ENCODE data around the gene LUC7L2. TPM values are rescaled to one million over a fixed set of nuclear protein-coding genes. Genes with fewer than 3 reads are reported as not detected.
"Not testable (repeated sequence)": the region's sequence is repeated elsewhere in the genome, so short reads cannot be mapped to it uniquely, and the experiment has no call there.

LUC7L2 gene
- total and polyA plus RNA-seq, 8 donors: 20.5 to 133 (median 60.6) TPM

DNA sequence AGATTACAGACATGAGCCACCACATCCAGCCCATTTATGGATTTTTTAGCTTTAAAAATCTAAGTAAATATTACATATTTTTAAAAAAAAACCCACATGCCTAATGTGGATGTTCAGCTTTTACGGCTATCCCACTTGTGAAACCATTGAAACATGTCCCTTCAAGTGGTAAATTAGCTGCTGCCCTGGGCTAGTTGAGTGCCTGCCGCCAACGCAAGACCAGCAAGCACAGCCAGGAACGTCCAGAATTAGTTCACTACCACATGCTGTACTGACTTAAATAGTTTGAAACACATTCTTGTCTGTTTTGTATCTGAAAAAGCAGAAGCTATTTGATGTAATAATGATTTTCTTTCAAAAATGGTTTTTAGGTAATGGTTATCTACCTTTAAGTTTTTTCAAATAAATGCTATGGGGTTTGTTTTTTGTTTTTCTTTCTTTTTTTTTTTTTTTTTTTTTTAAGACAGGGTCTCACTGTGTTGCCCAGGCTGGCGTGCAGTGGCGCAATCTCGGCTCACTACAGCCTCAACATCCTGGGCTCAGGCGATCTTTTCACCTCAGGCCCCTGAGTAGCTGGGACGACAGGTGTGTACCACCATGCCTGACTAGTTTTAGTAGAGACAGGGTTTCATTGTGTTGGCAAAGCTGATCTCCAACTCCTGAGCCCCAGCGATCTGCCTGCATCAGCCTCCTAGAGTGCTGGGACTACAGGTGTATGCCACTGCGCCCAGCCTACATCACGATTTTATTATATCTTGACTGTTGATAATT is 66.7 kb downstream of the LUC7L2 start:
- WGBS, 5 donors: 91 to 93% (median 92%) methylated on average over 12 of the region's 12 CpGs
- no peaks in the 10 kb centered on the region for H3K27me3 ChIP-seq
- intact Hi-C loops (cut with DNase I; ENCODE audit: low total_unique reads): no loop called here
- no peak overlapping the region for H3K4me3 ChIP-seq
- H3K36me3 ChIP-seq: peaks cover 15 to 49% (median 39%) of the 10 kb centered on the region in 4 donors
- no peak for DNase-seq
- peaks cover 0 to 28% (median 10%) of the 10 kb centered on the region in 4 donors for H3K4me1 ChIP-seq
- no peaks in the 10 kb centered on the region for H3K9me3 ChIP-seq
- H3K27ac ChIP-seq: no peak overlapping the region
- TF ChIP-seq EP300 (IDR thresholded peaks at IDR 0.05) (no peak), POLR2A (IDR thresholded peaks at IDR 0.05) (no peak), POLR2AphosphoS5 (IDR thresholded peaks at IDR 0.05) (no peak)
- TF ChIP-seq, protein P1, sequence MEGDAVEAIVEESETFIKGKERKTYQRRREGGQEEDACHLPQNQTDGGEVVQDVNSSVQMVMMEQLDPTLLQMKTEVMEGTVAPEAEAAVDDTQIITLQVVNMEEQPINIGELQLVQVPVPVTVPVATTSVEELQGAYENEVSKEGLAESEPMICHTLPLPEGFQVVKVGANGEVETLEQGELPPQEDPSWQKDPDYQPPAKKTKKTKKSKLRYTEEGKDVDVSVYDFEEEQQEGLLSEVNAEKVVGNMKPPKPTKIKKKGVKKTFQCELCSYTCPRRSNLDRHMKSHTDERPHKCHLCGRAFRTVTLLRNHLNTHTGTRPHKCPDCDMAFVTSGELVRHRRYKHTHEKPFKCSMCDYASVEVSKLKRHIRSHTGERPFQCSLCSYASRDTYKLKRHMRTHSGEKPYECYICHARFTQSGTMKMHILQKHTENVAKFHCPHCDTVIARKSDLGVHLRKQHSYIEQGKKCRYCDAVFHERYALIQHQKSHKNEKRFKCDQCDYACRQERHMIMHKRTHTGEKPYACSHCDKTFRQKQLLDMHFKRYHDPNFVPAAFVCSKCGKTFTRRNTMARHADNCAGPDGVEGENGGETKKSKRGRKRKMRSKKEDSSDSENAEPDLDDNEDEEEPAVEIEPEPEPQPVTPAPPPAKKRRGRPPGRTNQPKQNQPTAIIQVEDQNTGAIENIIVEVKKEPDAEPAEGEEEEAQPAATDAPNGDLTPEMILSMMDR (IDR thresholded peaks at IDR 0.05): no peak

DNA sequence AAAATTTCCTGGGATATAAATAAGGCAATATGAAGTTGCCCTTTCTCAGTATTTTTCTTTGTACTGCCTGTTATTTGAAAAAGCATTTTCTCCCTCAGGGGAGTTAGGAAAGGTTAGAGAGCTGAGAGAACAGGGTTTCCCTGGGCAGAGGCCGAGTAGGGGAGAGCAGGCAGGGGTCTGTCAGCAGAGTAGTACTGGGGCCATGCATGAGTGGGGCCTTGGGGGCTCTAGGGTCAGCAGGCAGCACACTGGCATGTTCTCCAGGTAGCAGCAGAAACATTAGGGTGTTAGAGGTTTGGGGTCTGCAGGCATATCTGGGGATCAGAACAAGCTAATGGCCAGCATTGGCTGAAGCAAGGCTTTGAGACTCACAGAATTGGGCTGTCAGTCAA is 67.3 kb downstream of the LUC7L2 start:
- peaks cover 0 to 25% (median 12%) of the 10 kb centered on the region in 4 donors for H3K4me1 ChIP-seq
- H3K4me3 ChIP-seq: no peak overlapping the region
- TF ChIP-seq EP300 (IDR thresholded peaks at IDR 0.05) (no peak), POLR2AphosphoS5 (IDR thresholded peaks at IDR 0.05) (no peak), POLR2A (IDR thresholded peaks at IDR 0.05) (no peak)
- TF ChIP-seq, protein P1 (IDR thresholded peaks at IDR 0.05): no peak
- H3K9me3 ChIP-seq: no peaks in the 10 kb centered on the region
- H3K27ac ChIP-seq: no peak overlapping the region
- H3K36me3 ChIP-seq: peaks cover 15 to 43% (median 35%) of the 10 kb centered on the region in 4 donors
- DNase-seq: no peak
- intact Hi-C loops (cut with DNase I; ENCODE audit: low total_unique reads): no loop called here
- H3K27me3 ChIP-seq: no peaks in the 10 kb centered on the region
- 92 to 100% (median 100%) methylated on average over 1 of the region's 1 CpG for whole genome bisulfite sequencing, 5 donors

DNA sequence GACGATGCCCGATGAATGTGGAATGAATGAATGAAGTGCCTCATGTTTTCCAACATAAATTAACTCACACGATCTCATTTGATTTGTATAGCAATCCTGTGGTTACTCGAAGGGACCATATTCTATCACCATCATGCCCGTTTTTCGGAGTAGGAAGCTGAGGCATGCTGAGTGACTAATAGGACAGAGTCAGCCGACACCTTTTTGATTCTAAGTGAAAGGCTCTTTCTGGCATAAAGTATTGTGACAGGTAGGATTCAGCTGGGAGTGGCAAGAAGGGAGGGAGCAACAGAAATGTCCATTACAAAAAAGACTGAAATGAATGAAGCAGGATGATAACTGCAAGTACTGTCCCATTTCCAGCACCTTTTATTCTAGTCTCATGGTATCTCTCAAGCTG is 68.1 kb downstream of the LUC7L2 start:
- Histone ChIP-seq H3K4me1 (peaks cover 0 to 20% (median 11%) of the 10 kb centered on the region in 4 donors), H3K4me3 (no peak overlapping the region), H3K36me3 (peaks cover 9 to 35% (median 28%) of the 10 kb centered on the region in 4 donors), H3K27me3 (no peaks in the 10 kb centered on the region), H3K9me3 (no peaks in the 10 kb centered on the region), H3K27ac (no peak overlapping the region)
- WGBS, 5 donors: 85 to 93% (median 90%) methylated on average over 7 of the region's 7 CpGs
- no peak for DNase-seq
- intact Hi-C loops (cut with DNase I; ENCODE audit: low total_unique reads): no loop called here
- no peak for TF ChIP-seq POLR2AphosphoS5 (IDR thresholded peaks at IDR 0.05)
- TF ChIP-seq, protein P1 (IDR thresholded peaks at IDR 0.05): no peak
- TF ChIP-seq POLR2A (IDR thresholded peaks at IDR 0.05): no peak
- no peak for TF ChIP-seq EP300 (IDR thresholded peaks at IDR 0.05)

- H3K4me3 ChIP-seq; intact Hi-C loops (cut with DNase I; ENCODE audit: low total_unique reads); H3K9me3 ChIP-seq; DNase-seq; H3K27ac ChIP-seq; H3K27me3 ChIP-seq: not testable (repeated sequence)
- Histone ChIP-seq H3K36me3 (peaks cover 4 to 18% (median 16%) of the 10 kb centered on the region in 4 donors), H3K4me1 (peaks cover 0 to 25% (median 20%) of the 10 kb centered on the region in 4 donors)
- WGBS, 5 donors: 84 to 92% (median 86%) methylated on average over 14 of the region's 14 CpGs
Observed at GRCh38 chr7:139429735-139430134, 70.0 kb downstream of the LUC7L2 start.

- Histone ChIP-seq H3K4me1 (peaks cover 0 to 27% (median 20%) of the 10 kb centered on the region in 4 donors), H3K36me3 (peaks cover 4 to 18% (median 16%) of the 10 kb centered on the region in 4 donors), H3K9me3 (no peaks in the 10 kb centered on the region), H3K4me3 (no peak overlapping the region), H3K27ac (peak overlapping the region in 2 of 5 donors; percentile 18 to 35), H3K27me3 (no peaks in the 10 kb centered on the region)
- 63 to 79% (median 72%) methylated on average over 4 of the region's 4 CpGs for WGBS, 5 donors
- no peak for TF ChIP-seq EP300 (IDR thresholded peaks at IDR 0.05)
- TF ChIP-seq POLR2AphosphoS5 (IDR thresholded peaks at IDR 0.05): no peak
- no peak for TF ChIP-seq POLR2A (IDR thresholded peaks at IDR 0.05)
- TF ChIP-seq, protein P1 (IDR thresholded peaks at IDR 0.05): no peak
- intact Hi-C loops (cut with DNase I; ENCODE audit: low total_unique reads): no loop called here
- no peak for DNase-seq
Observed at GRCh38 chr7:139430443-139430842, 70.7 kb downstream of the LUC7L2 start.
